ENCODE results near the gene FAM236D.
"Not testable (repeated sequence)": the region's sequence is repeated elsewhere in the genome, so short reads cannot be mapped to it uniquely, and the experiment has no call there.

Gene FAM236D

DNA sequence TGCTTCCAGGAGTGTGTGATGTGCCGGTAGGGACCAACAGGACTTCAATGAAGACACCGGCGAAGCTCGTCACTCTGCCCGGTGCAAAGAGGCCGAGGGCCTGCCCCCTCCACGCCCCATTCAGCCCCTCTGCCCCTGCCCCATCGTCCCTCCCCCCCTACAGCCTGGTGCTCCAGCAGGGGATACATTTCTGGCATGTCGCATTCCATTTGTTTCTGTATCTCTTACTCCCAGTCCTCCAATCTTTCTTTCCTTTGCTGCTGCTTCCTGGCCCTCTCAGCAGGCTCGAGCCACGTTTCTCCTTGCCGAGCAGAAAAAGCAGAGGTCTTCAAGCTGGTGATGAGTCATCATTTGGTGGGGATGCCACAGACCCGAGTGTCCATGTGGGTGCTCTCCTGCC lies at the start of gene FAM236D:
Gene FAM236D (minus strand): TSS at position 101 of the 400 bp plus-strand sequence. CDS start 100 bp downstream, at position 1.
- DNase-seq (ENCODE audit: low spot score) = not testable (repeated sequence)

DNA sequence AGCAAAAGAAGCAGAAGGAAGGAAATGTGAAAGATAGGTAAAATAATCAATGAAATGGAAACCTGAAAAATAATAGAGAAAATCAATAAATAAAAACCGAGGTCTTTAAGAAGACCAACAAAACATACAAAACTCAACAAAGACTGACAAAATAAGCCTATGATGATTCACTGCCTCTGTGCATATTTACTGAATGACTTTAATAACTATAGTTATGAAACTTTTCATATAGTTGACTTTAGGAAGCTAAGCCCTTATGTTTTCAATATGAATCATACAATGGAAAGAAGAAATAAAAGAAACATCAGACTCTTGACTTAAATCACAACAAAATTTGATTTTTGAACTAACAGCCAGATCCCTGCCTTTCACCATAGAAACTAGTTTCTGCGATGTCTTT lies 29.5 kb upstream of the FAM236D start:
- DNase-seq (ENCODE audit: low spot score) = not testable (repeated sequence)

DNA sequence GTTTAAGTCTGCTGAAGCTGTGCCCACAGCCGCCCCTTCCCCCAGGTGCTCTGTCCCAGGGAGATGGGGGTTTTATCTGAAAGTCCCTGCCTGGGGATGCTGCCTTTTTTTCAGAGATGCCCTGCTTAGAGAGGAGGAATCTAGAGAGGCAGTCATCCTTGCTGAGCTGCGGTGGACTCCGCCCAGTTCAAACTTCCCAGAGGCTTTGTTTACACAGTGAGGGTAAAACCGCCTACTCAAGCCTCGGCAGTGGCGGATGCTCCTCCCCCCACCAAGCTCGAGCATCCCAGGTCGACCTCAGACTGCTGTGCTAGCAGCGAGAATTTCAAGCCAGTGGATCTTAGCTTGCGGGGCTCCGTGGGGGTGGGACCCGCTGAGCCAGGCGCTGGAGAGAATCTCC lies 22.7 kb upstream of the FAM236D start:
- DNase-seq (ENCODE audit: low spot score) = not testable (repeated sequence)

DNA sequence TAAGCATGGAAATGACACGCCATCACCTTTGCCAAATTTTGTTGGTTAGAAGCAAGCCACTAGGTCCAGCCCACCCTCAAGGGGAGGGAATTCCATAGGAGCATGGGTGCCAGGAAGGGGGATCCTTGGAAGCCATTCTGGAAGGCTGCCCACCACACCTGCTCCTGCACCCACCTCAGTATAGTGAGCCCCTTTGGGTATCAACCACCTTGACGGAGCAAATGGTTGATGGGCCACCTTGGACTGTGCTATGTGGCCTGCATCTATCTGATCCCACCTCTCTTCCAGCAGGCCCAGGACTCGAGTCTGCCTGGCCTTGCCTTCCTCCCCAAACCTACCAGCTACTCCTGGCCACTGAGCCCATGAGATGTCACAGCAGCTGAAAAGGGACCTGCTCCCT lies 17.6 kb downstream of the FAM236D start:
- not testable (repeated sequence) for DNase-seq (ENCODE audit: low spot score)

DNA sequence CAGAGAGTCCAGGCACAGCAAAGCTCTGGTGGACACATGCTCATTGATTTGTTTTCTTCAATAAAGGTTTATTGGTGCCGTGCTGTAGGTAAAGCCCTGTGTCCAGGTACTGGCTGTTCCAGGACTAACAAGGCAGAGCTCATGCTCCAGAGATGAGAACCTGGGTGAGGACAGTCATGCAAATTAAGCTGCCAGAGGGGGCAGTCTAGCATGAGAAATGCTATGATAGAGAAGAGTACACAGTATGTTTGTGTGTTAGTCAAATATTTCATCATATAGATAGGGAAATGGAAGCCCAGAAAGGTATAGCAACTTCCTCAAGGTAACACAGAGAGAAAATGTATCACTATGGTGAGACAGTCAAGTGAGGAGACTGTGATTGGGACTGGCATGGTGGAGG lies 19.9 kb downstream of the FAM236D start:
- not testable (repeated sequence) for DNase-seq (ENCODE audit: low spot score)

DNA sequence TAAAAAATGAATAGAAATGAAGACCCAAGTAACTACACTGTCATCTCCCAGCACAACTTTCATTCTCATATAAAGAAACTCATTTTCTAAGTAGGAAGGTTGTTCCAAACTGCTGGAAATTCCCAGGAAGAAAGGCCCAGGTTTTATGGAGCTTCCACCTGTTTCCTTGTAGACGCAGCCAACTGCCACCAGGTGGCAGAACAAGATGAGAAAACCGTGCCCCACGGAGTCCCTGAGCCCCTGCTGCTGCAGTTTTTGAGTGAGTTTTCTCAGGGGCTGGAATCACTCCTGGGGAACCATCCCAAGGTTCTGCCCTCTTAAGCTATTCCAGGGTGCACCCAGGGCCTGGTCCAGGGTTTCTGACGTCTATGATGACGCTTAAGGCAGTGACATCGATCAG lies 24.0 kb downstream of the FAM236D start:
- not testable (repeated sequence) for DNase-seq (ENCODE audit: low spot score)

DNA sequence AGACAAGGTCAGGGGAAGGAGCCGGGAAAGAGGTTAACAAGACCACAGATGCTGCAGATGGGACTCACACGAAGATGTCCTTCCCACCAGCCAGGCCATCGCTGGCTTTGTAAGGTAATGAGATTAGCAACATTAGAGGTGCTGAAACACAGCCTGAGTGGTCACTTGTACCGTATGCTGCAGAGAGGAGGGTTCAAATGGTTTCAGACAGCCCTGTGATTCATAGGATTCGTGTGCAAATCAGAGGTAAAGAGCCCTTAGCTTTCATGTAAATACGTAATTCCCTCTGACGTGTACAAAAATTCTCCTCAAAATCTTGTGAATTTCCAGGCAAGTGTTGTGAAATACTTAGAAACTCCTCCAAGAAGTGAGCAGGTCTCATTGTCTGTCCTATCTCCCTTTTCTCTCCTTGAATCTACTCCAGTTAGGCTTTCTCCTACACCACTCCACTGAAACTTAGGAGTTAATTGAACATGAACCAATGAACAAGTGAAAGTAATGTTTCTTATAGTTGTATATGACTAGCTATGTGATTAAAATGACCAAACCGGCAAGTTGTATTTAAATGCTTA lies 24.6 kb downstream of the FAM236D start:
- DNase-seq (ENCODE audit: low spot score) = not testable (repeated sequence)

DNA sequence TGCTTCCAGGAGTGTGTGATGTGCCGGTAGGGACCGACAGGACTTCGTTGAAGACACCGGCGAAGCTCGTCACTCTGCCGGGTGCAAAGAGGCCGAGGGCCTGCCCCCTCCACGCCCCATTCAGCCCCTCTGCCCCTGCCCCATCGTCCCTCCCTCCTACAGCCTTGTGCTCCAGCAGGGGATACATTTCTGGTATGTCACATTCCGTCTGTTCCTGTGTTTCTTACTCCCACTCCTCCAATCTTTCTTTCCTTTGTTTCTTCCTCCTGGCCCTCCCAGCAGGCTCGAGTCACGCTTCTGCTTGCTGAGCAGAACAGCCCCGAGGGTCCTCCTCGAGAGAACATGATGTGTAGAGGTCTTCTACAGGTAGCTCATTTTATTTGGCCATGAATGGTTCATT lies 25.4 kb downstream of the FAM236D start, which contains the start of gene FAM236B:
Gene FAM236B (minus strand): TSS at position 101 of the 400 bp plus-strand sequence. CDS start 100 bp downstream, at position 1.
- not testable (repeated sequence) for DNase-seq (ENCODE audit: low spot score)

DNA sequence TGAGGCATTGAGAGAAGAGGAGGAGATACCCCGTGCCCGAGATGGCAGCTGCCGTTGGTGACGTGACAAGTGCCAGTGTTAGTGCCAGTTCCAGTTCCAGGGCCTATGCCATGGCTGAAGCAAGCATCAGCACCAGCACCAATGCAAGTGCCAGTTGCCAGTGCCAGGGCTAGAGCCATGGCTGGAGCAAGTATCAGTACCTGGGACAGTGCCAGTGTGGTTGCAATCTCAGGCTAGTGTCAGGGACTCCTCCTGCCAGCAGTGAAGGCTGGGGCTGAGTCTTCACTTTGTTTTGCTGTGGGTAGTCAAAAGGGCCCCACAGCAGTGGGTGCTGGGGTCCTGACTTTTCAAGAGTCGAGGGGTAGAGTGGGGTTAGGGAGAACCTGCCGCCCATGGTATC lies 29.9 kb downstream of the FAM236D start:
- DNase-seq (ENCODE audit: low spot score) = not testable (repeated sequence)

DNA sequence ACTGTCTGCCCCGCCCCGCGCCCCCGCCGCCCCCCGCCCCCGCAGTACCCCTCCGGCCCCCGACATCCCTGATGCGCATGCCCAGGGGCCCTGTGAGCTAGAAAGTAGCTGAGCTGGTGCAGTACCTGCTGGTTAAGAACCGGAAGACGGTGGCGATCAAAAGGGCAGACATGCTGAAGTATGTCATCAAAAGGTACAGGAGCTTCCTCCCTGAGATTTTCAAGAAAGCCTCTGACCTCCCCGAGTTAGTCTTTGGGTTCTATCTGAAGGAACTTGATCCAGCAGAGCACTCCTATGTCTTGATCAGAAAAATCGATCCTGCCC lies 30.6 kb downstream of the FAM236D start:
- not testable (repeated sequence) for DNase-seq (ENCODE audit: low spot score)

DNA sequence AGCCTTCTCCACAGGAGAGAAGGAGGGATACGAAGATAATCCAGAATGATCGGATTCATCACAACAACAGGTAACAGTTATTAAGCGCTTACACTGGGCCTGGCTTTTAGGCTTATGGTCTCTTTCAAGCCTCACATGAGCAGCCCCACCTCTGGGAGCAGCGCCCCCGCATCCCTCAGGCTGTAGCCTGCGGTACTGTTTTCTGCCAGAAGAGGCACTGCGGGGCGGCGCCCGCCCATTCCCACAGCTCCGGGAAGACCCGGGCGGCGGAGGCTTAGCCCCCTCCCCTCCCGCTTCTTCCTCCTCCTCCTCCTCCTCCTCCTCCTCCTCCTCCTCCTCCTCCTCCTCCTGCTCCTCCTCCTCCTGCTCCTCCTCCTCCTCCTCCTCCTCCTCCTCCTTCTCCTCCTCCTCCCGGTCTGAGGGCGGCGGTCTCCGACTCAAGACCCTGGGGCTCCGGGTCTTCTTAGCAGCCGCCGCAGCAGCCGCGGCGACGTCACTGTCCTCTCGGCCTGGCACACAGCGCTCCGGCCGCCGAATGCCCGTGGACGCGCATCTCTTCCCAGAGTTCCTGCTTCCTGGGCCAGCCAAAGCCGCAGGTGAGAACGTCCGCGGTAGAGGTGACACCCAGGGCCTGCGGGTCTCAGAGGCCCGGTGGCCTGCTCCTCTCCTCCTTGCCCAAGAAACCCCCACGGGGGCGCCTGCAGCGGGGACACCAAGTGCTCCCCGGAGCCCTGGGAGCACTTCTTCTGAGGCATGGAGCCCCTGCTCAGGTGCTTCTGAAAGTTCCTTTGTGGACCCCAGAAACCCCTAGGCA lies 31.1 kb downstream of the FAM236D start, which contains the start of gene DMRTC1B:
Gene DMRTC1B (plus strand): TSS at position 238 of the 814 bp plus-strand sequence. CDS start 68,246 bp downstream, outside the sequence.
- DNase-seq (ENCODE audit: low spot score) = not testable (repeated sequence)

DNA sequence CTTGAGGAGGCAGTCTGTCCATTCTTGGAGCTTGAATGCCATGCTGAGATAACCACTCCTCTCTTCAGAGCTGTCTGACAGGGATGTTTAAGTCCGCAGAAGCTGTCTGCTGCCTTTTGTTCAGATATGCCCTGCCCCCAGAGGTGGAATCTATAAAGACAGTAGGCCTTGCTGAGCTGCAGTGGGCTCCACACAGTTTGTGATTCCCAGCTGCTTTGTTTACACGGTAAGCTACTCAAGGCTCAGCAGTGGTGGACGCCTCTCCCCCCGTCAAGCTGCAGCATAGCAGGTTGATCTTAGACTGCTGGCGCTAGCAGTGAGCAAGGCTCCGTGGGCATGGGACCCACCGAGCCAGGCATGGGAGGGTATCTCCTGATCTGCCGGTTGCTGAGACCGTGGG lies 47.6 kb downstream of the FAM236D start:
- not testable (repeated sequence) for DNase-seq (ENCODE audit: low spot score)

Measured in GM03348 (cell line).